ENCODE measurements around the gene MAPK8IP2. TPM values are rescaled to one million over a fixed set of nuclear protein-coding genes. Genes with fewer than 3 reads are reported as not detected.

The MAPK8IP2 gene
- total RNA-seq, 4 donors from 2014 or later: 3.0 to 6.1 (median 4.8) TPM

- Histone ChIP-seq H3K36me3 (peaks cover 0 to 32% (median 0%) of the 10 kb centered on the region in 3 donors), H3K27me3 (peaks cover 0 to 12% of the 10 kb centered on the region in 2 donors), H3K27ac (peak overlapping the region; percentile 92 to 99 (median 96)), H3K4me3 (peak overlapping the region; percentile 48 to 91 (median 88)), H3K4me1 (peaks cover 0 to 42% (median 17%) of the 10 kb centered on the region in 4 donors), H3K9me3 (no peaks in the 10 kb centered on the region)
- WGBS, 2 donors: 15 to 17% methylated on average over 12 to 13 of the region's 39 CpGs
- DNase-seq (ENCODE audit: low spot score in 2 of 2): no peak
- no peak for TF ChIP-seq CTCF (IDR thresholded peaks at IDR 0.05)
- no peak for TF ChIP-seq POLR2A (IDR thresholded peaks at IDR 0.05)
- TF ChIP-seq EP300 (IDR thresholded peaks at IDR 0.05): no peak
Observed at GRCh38 chr22:50581950-50582492, 18.6 kb upstream of the MAPK8IP2 start.

GRCh38 chr22:50582493-50583293 is 17.9 kb upstream of the MAPK8IP2 start, which contains the start of gene CHKB:
TSS of gene CHKB (minus strand) at chr22:50582849. CDS start at chr22:50582781, 68 bp downstream.
- peak; percentile 94 to 97 for TF ChIP-seq POLR2A (IDR thresholded peaks at IDR 0.05)
- TF ChIP-seq CTCF (IDR thresholded peaks at IDR 0.05): peak in 2 of 5 experiments; percentile 9 to 41
- TF ChIP-seq EP300 (IDR thresholded peaks at IDR 0.05): peak; percentile 88
- Histone ChIP-seq H3K9me3 (no peaks in the 10 kb centered on the region), H3K27ac (peak within 1 kb of the TSS; percentile 92 to 99 (median 96)), H3K27me3 (peaks cover 0 to 5% of the 10 kb centered on the region in 2 donors), H3K4me3 (peak within 1 kb of the TSS; percentile 74 to 91 (median 88)), H3K36me3 (peaks cover 0 to 29% (median 0%) of the 10 kb centered on the region in 3 donors), H3K4me1 (peaks cover 0 to 39% (median 17%) of the 10 kb centered on the region in 4 donors)
- WGBS, 2 donors: 0 to 1% methylated on average over 52 to 64 of the region's 96 CpGs
- DNase-seq (ENCODE audit: low spot score in 2 of 2): peak; percentile 95

GRCh38 chr22:50583294-50583861 is 17.2 kb upstream of the MAPK8IP2 start:
- peaks cover 0 to 32% (median 13%) of the 10 kb centered on the region in 4 donors for H3K4me1 ChIP-seq
- DNase-seq (ENCODE audit: low spot score in 2 of 2): no peak
- TF ChIP-seq CTCF (IDR thresholded peaks at IDR 0.05): peak in 1 of 5 experiments; percentile 2
- no peak for TF ChIP-seq POLR2A (IDR thresholded peaks at IDR 0.05)
- peaks cover 0 to 1% of the 10 kb centered on the region in 2 donors for H3K27me3 ChIP-seq
- H3K9me3 ChIP-seq: no peaks in the 10 kb centered on the region
- H3K4me3 ChIP-seq: peak overlapping the region; percentile 74 to 91 (median 88)
- 6 to 10% methylated on average over 30 of the region's 37 CpGs for WGBS, 2 donors
- peak overlapping the region; percentile 33 to 99 (median 76) for H3K27ac ChIP-seq
- H3K36me3 ChIP-seq: peaks cover 0 to 29% (median 0%) of the 10 kb centered on the region in 3 donors

GRCh38 chr22:50584106-50585096 is 16.2 kb upstream of the MAPK8IP2 start:
- DNase-seq (ENCODE audit: low spot score in 2 of 2): no peak
- H3K4me3 ChIP-seq: no peak overlapping the region
- no peaks in the 10 kb centered on the region for H3K9me3 ChIP-seq
- 92 to 94% methylated on average over 23 of the region's 23 CpGs for WGBS, 2 donors
- H3K27ac ChIP-seq: no peak overlapping the region
- TF ChIP-seq POLR2A (IDR thresholded peaks at IDR 0.05) (no peak), EP300 (IDR thresholded peaks at IDR 0.05) (no peak), CTCF (IDR thresholded peaks at IDR 0.05) (no peak)
- H3K36me3 ChIP-seq: peaks cover 0 to 23% (median 0%) of the 10 kb centered on the region in 3 donors
- H3K27me3 ChIP-seq: no peaks in the 10 kb centered on the region
- H3K4me1 ChIP-seq: peaks cover 0 to 22% (median 9%) of the 10 kb centered on the region in 4 donors
